ENCODE results near the gene VASP. TPM values are rescaled to one million over a fixed set of nuclear protein-coding genes. Genes with fewer than 3 reads are reported as not detected.

VASP gene
- total and polyA plus RNA-seq, 2 of the 13 experiments (the other 11 are each of a cell fraction or from before 2014, with no cell fraction given): 41.8 to 67.1 TPM

- TF ChIP-seq FUBP1 (CRISPR knock-in tag; IDR thresholded peaks at IDR 0.05; ENCODE audit: borderline replicate concordance) (no peak), SIX1 (CRISPR knock-in tag; IDR thresholded peaks at IDR 0.05; ENCODE audit: borderline replicate concordance) (no peak), JUNB (CRISPR knock-in tag; IDR thresholded peaks at IDR 0.05; ENCODE audit: borderline replicate concordance) (no peak), PRMT3 (CRISPR knock-in tag; IDR thresholded peaks at IDR 0.05; ENCODE audit: borderline replicate concordance, low read depth) (no peak), ZBTB40 (IDR thresholded peaks at IDR 0.05) (no peak), ZBTB40 (CRISPR knock-in tag; IDR thresholded peaks at IDR 0.05) (peak; percentile 63; the same call in 1 of the 2 replicates), ESRRA (CRISPR knock-in tag; IDR thresholded peaks at IDR 0.05; ENCODE audit: low read depth) (no peak), ZNF784 (CRISPR knock-in tag; IDR thresholded peaks at IDR 0.05; ENCODE audit: borderline replicate concordance) (no peak), FOXK1 (CRISPR knock-in tag; IDR thresholded peaks at IDR 0.05; ENCODE audit: borderline replicate concordance, low read depth) (peak; percentile 31; the same call in 1 of the 2 replicates), DRAP1 (CRISPR knock-in tag; IDR thresholded peaks at IDR 0.05) (peak; percentile 89), SP5 (CRISPR knock-in tag; IDR thresholded peaks at IDR 0.05; ENCODE audit: borderline replicate concordance, low read depth) (no peak; the same call in 1 of the 2 replicates), RAD51 (IDR thresholded peaks at IDR 0.05; ENCODE audit: borderline replicate concordance) (no peak), JDP2 (CRISPR knock-in tag; IDR thresholded peaks at IDR 0.05; ENCODE audit: borderline replicate concordance) (peak; percentile 48; the same call in 1 of the 2 replicates)
These were observed at the start of gene VASP (continued) for GRCh38 chr19:45506989-45507871.
